WERI-Rb-1 (cell line): Measurements from ENCODE around the gene NUDT21.

Experiments
- DNase-seq: peaks from one replicate; pipeline ENCODE4 v3.0.0-alpha.2; 2020
- H3K27ac ChIP-seq: fragments of 250-450 bp; sonication (Bioruptor Pico); 2 replicates; pipeline ENCODE4 v1.5.1; 2020; ENCODE audit warnings: mild to moderate bottlenecking, moderate library complexity
- H3K27me3 ChIP-seq: fragments of 250-450 bp; sonication (Bioruptor Pico); 2 replicates; pipeline ENCODE4 v1.5.1; 2021; ENCODE audit warnings: mild to moderate bottlenecking, low read depth, moderate library complexity; ENCODE audit not compliant: insufficient read depth, severe bottlenecking
- H3K36me3 ChIP-seq: fragments of 250-450 bp; sonication (Bioruptor Pico); 2 replicates; pipeline ENCODE4 v1.5.1; 2020; ENCODE audit warnings: mild to moderate bottlenecking, moderate library complexity
- H3K4me3 ChIP-seq: 2 replicates; pipeline ENCODE4 v1.5.1; 2011; ENCODE audit warnings: low read depth, mild to moderate bottlenecking, control low read depth, low read length
- H3K9me3 ChIP-seq: fragments of 250-450 bp; sonication (Bioruptor Pico); 2 replicates; pipeline ENCODE4 v1.5.1; 2021; ENCODE audit warnings: mild to moderate bottlenecking, moderate library complexity; ENCODE audit not compliant: severe bottlenecking
- TF ChIP-seq, protein P1 (sequence below): IDR thresholded peaks from 2 replicates; pipeline ENCODE4 v1.5.1; 2011; ENCODE audit warnings: low read depth, mild to moderate bottlenecking, control low read depth, inconsistent platforms, low read length

NUDT21 gene

GRCh38 chr16:56478281-56479049 is 27.3 kb upstream of the NUDT21 start:
- H3K9me3 ChIP-seq, result no peaks in the 10 kb centered on the region
- H3K4me3 ChIP-seq, result no peak overlapping the region
- peaks cover 55% of the 10 kb centered on the region for H3K36me3 ChIP-seq
- no peak for DNase-seq
- H3K27me3 ChIP-seq, result no peaks in the 10 kb centered on the region
- peak overlapping the region; percentile 86 for H3K27ac ChIP-seq
- TF ChIP-seq, protein P1, sequence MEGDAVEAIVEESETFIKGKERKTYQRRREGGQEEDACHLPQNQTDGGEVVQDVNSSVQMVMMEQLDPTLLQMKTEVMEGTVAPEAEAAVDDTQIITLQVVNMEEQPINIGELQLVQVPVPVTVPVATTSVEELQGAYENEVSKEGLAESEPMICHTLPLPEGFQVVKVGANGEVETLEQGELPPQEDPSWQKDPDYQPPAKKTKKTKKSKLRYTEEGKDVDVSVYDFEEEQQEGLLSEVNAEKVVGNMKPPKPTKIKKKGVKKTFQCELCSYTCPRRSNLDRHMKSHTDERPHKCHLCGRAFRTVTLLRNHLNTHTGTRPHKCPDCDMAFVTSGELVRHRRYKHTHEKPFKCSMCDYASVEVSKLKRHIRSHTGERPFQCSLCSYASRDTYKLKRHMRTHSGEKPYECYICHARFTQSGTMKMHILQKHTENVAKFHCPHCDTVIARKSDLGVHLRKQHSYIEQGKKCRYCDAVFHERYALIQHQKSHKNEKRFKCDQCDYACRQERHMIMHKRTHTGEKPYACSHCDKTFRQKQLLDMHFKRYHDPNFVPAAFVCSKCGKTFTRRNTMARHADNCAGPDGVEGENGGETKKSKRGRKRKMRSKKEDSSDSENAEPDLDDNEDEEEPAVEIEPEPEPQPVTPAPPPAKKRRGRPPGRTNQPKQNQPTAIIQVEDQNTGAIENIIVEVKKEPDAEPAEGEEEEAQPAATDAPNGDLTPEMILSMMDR, result no peak

GRCh38 chr16:56477096-56477878 is 26.2 kb upstream of the NUDT21 start:
- H3K27me3 ChIP-seq, result no peaks in the 10 kb centered on the region
- peaks cover 60% of the 10 kb centered on the region for H3K36me3 ChIP-seq
- no peak for DNase-seq
- H3K27ac ChIP-seq, result peak overlapping the region; percentile 82
- H3K4me3 ChIP-seq, result no peak overlapping the region
- TF ChIP-seq, protein P1, result no peak
- H3K9me3 ChIP-seq, result no peaks in the 10 kb centered on the region

DNA sequence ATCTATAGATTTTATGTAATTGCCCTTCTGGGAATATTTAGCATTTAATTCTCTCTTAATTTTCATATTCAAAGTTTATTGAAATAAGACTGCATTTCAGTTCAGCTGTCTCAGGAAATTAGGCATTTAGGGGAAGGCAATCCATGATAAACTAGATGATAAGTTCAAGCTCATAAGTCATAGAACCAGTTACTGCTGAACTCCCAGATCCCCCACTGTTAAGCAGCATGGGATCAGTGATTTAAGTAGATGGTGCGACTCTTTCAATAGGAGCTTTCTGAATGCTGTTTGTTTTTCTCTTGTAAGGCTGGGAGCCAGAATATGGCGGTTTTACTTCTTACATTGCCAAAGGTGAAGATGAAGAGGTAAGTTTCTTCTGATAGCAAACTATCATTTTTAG is 24.1 kb upstream of the NUDT21 start:
- Histone ChIP-seq H3K36me3 (peaks cover 80% of the 10 kb centered on the region), H3K9me3 (no peaks in the 10 kb centered on the region), H3K27me3 (no peaks in the 10 kb centered on the region), H3K27ac (peak overlapping the region; percentile 82), H3K4me3 (no peak overlapping the region)
- peak; percentile 56 for DNase-seq
- TF ChIP-seq, protein P1, result no peak

- H3K9me3 ChIP-seq, result no peaks in the 10 kb centered on the region
- no peak overlapping the region for H3K4me3 ChIP-seq
- no peak for DNase-seq
- no peak overlapping the region for H3K27ac ChIP-seq
- TF ChIP-seq, protein P1, result no peak
- peaks cover 70% of the 10 kb centered on the region for H3K36me3 ChIP-seq
- H3K27me3 ChIP-seq, result no peaks in the 10 kb centered on the region
Measured at GRCh38 chr16:56470666-56471065, 19.5 kb upstream of the NUDT21 start.

GRCh38 chr16:56470232-56470631 is 19.1 kb upstream of the NUDT21 start:
- TF ChIP-seq, protein P1, result no peak
- Histone ChIP-seq H3K27ac (no peak overlapping the region), H3K9me3 (no peaks in the 10 kb centered on the region), H3K4me3 (no peak overlapping the region), H3K27me3 (no peaks in the 10 kb centered on the region), H3K36me3 (peaks cover 70% of the 10 kb centered on the region)
- DNase-seq, result no peak
